ENCODE measurements around the gene CENPE. TPM values are rescaled to one million over a fixed set of nuclear protein-coding genes. Genes with fewer than 3 reads are reported as not detected.

The CENPE gene
- total and polyA plus RNA-seq, 10 donors, result 0.30 to 11.7 (median 3.9) TPM

DNA sequence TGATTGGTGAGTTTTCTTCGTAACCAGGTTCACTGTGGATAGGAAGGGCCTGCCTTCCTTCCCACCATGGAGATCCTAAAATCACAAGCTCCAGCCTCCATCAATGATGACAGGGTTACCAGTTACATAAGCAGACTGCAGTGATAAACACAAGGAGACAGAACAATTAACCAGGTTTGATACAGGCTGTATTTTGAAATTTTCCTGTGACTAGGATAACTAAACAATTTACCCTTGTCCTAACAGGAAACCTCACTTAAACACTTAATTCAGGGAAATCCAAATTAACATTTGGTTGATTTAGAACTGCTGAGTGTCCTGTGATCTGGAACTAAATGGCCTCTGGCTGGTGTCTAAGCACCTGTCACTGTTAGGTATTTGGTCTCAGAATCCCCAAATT is 118.5 kb downstream of the CENPE start:
- 82 to 100% (median 90%) methylated on average over 1 of the region's 1 CpG for WGBS, 5 donors
- intact Hi-C loops (cut with DNase I; ENCODE audit: low total_unique reads), result no loop called here
- no peak overlapping the region for H3K4me3 ChIP-seq
- no peak for DNase-seq
- TF ChIP-seq POLR2AphosphoS5 (IDR thresholded peaks at IDR 0.05) (no peak), POLR2A (IDR thresholded peaks at IDR 0.05) (no peak)
- TF ChIP-seq, protein P1, sequence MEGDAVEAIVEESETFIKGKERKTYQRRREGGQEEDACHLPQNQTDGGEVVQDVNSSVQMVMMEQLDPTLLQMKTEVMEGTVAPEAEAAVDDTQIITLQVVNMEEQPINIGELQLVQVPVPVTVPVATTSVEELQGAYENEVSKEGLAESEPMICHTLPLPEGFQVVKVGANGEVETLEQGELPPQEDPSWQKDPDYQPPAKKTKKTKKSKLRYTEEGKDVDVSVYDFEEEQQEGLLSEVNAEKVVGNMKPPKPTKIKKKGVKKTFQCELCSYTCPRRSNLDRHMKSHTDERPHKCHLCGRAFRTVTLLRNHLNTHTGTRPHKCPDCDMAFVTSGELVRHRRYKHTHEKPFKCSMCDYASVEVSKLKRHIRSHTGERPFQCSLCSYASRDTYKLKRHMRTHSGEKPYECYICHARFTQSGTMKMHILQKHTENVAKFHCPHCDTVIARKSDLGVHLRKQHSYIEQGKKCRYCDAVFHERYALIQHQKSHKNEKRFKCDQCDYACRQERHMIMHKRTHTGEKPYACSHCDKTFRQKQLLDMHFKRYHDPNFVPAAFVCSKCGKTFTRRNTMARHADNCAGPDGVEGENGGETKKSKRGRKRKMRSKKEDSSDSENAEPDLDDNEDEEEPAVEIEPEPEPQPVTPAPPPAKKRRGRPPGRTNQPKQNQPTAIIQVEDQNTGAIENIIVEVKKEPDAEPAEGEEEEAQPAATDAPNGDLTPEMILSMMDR (IDR thresholded peaks at IDR 0.05 in 8 of 11, conservative IDR thresholded peaks at IDR 0.05 in 3 of 11), result no peak
- H3K9me3 ChIP-seq, result no peaks in the 10 kb centered on the region
- H3K36me3 ChIP-seq, result peaks cover 0 to 38% (median 6%) of the 10 kb centered on the region in 6 donors
- no peaks in the 10 kb centered on the region for H3K27me3 ChIP-seq (replicated peaks in 1 of 7)
- H3K4me1 ChIP-seq, result peaks cover 15 to 28% (median 23%) of the 10 kb centered on the region in 6 donors
- no peak overlapping the region for H3K27ac ChIP-seq

DNA sequence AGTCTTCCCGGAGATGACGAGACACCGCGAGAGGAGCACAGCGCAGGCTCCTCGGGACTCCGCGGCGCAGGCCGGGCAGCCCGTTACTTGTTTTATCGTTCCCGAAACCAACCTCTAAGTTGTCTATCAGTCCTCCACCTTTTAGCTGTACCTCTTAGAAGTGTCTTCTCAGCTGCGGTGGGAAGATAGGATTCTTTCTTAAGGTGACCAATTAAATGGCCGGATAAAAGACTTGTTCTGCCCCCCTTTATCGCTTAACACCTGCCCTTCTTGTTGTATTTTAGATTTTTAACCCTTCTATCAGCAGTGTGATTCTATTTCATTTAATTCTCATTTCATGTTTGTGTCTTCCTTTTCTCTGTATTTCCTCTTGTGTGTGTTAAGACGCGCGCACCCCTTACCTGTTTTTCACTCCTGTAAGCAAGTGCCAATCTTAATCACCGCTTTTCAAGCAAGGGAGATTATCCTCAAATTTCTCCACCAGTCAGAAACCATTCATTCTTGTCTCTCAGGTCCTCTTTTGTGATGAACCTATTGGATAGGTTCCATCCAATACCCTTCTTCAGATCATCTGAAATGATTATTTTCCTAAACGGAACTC is 121.3 kb downstream of the CENPE start, which contains the start of gene SLC9B2:
Gene SLC9B2, minus strand, starts transcription at position 15 of the 601 bp plus-strand sequence. CDS start 9,211 bp downstream, outside the sequence.
- no peaks in the 10 kb centered on the region for H3K9me3 ChIP-seq
- no peaks in the 10 kb centered on the region for H3K27me3 ChIP-seq (replicated peaks in 1 of 7)
- TF ChIP-seq POLR2A (IDR thresholded peaks at IDR 0.05) (no peak), POLR2AphosphoS5 (IDR thresholded peaks at IDR 0.05) (no peak)
- TF ChIP-seq, protein P1 (IDR thresholded peaks at IDR 0.05 in 8 of 11, conservative IDR thresholded peaks at IDR 0.05 in 3 of 11), result no peak
- H3K36me3 ChIP-seq, result peaks cover 0 to 17% (median 5%) of the 10 kb centered on the region in 6 donors
- no peak for DNase-seq
- intact Hi-C loops (cut with DNase I; ENCODE audit: low total_unique reads), result no loop called here
- 13 to 17% (median 15%) methylated on average over 21 of the region's 21 CpGs for WGBS, 5 donors
- H3K27ac ChIP-seq, result peak within 1 kb of the TSS; percentile 80 to 94 (median 90)
- H3K4me3 ChIP-seq, result peak within 1 kb of the TSS; percentile 17 to 85 (median 66)
- H3K4me1 ChIP-seq, result peaks cover 15 to 41% (median 27%) of the 10 kb centered on the region in 6 donors

DNA sequence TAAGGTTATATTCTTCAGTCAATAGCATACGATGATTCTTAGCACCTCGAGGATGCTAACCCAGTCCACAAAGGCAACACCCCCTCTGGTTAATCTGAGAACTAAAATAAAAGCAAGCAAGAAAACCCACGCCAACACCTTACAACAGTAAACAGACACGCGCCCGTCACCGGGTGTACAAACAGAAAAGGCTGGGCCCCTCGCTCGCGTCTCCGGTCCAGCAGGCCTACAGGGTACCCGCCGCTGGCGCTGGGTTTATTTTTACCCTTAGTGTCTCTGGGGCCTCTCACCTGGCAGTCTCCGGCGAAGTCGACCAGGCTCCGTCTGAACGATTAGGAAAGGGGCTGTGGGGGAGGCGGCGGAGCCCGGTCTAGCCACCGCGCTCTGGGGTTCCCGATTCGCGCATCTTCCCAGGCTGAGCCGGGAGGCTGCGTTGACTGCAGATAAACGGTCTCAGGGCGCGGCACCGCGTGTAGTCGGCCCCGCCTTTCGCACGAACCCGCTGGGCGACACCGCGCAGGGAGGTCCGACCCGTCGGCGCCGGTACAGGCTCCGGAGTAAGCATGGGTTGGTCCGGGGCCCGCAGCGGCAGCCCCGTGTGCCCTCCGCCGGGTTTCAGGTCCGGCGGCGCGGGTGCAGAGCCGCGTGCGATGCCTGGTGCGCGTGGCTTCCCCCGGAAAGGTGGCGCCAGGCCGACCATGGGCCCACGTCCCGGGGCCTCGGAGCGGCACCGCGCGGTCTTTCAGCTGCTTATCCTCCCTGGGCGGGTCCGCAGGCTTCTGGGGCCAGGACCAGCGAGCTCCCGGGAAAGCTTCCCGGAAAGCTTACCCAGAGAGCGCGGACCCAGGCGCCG is 122.0 kb downstream of the CENPE start:
- peak overlapping the region; percentile 80 to 94 (median 90) for H3K27ac ChIP-seq
- H3K4me3 ChIP-seq, result peak overlapping the region; percentile 17 to 85 (median 66)
- peaks cover 15 to 41% (median 27%) of the 10 kb centered on the region in 6 donors for H3K4me1 ChIP-seq
- intact Hi-C loops (cut with DNase I; ENCODE audit: low total_unique reads), result no loop called here
- peak; percentile 91 for DNase-seq
- 0 to 1% (median 0%) methylated on average over 25 to 82 of the region's 82 CpGs for WGBS, 5 donors
- TF ChIP-seq POLR2AphosphoS5 (IDR thresholded peaks at IDR 0.05) (peak; percentile 51 to 79 (median 71)), POLR2A (IDR thresholded peaks at IDR 0.05) (no peak)
- H3K9me3 ChIP-seq, result no peaks in the 10 kb centered on the region
- H3K27me3 ChIP-seq (replicated peaks in 1 of 7), result no peaks in the 10 kb centered on the region
- H3K36me3 ChIP-seq, result peaks cover 0 to 10% (median under 1%) of the 10 kb centered on the region in 6 donors

DNA sequence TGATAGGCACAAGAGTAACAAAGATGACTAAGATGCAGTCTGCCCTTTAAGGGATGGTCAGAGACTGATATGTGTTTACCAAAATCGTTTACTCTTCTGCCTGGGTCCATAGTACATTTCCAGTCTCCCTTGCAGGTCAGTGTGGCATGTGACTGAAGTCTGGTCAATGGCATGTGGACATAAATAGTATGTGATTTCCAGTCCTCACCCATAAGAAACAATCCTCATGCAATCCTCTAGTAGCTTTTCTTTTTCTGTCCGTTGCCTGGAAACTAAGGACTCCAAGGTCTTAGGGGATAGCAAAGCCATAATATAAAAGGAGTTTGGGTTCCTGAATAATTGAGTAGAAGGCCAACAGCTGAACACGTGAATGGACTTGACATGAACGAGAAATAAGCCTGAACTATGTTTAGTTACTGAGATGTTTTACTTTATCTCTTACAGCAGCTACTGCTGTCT is 122.7 kb downstream of the CENPE start:
- TF ChIP-seq POLR2AphosphoS5 (IDR thresholded peaks at IDR 0.05), result no peak
- TF ChIP-seq POLR2A (IDR thresholded peaks at IDR 0.05), result no peak
- TF ChIP-seq, protein P1 (IDR thresholded peaks at IDR 0.05 in 8 of 11, conservative IDR thresholded peaks at IDR 0.05 in 3 of 11), result no peak

More for the DNA sequence above, 122.7 kb downstream of the CENPE start:
- WGBS, 5 donors, result 16 to 36% (median 18%) methylated on average over 4 of the region's 4 CpGs
- no peak for DNase-seq
- peak overlapping the region; percentile 17 to 85 (median 66) for H3K4me3 ChIP-seq
- intact Hi-C loops (cut with DNase I; ENCODE audit: low total_unique reads), result no loop called here
- peaks cover 0 to 3% (median 0%) of the 10 kb centered on the region in 6 donors for H3K36me3 ChIP-seq
- peaks cover 15 to 41% (median 27%) of the 10 kb centered on the region in 6 donors for H3K4me1 ChIP-seq
- no peaks in the 10 kb centered on the region for H3K27me3 ChIP-seq (replicated peaks in 1 of 7)
- no peaks in the 10 kb centered on the region for H3K9me3 ChIP-seq
- peak overlapping the region; percentile 80 to 94 (median 90) for H3K27ac ChIP-seq
